G401 (cell line): ENCODE data around the gene RASA3. TPM values are rescaled to one million over a fixed set of nuclear protein-coding genes. Genes with fewer than 3 reads are reported as not detected.
"Not testable (repeated sequence)": the region's sequence is repeated elsewhere in the genome, so short reads cannot be mapped to it uniquely, and the experiment has no call there.

Experiments
- DNase-seq: peaks from one replicate; pipeline ENCODE4 v3.0.0-alpha.2; 2015; ENCODE audit warnings: low spot score
- in situ Hi-C: cut with HindIII; loops from 2 replicates; pipeline ENCODE4 v1.10.0; 2016; ENCODE audit warnings: low sequenced_read_pairs, mixed read lengths
- total RNA-seq: library from RNA; depleted of rRNA; stranded (reverse); fragments of >200 nt; shearing (Covaris generic); gene quantifications from 2 replicates; pipeline ENCODE4 v1.2.3, GENCODE V29; 2014

RASA3 gene
- total RNA-seq, 1 experiment from 2014 or later: 13.7 TPM

GRCh38 chr13:114021464-114022308, 110.7 kb downstream of the RASA3 start:
- no peak for DNase-seq
- in situ Hi-C loops: no loop called here

- in situ Hi-C loops: no loop called here
- no peak for DNase-seq
Observed at GRCh38 chr13:114020750-114021463, 111.5 kb downstream of the RASA3 start.

GRCh38 chr13:114020134-114020533, 112.3 kb downstream of the RASA3 start:
- in situ Hi-C loops, DNase-seq: not testable (repeated sequence)

GRCh38 chr13:114019367-114019766, 113.1 kb downstream of the RASA3 start:
- no peak for DNase-seq
- in situ Hi-C loops: no loop called here

GRCh38 chr13:114018461-114019055, 113.9 kb downstream of the RASA3 start:
- no peak for DNase-seq
- in situ Hi-C loops: no loop called here

- no peak for DNase-seq
- in situ Hi-C loops: no loop called here
Observed at GRCh38 chr13:114017966-114018365, 114.5 kb downstream of the RASA3 start.

GRCh38 chr13:114017028-114017630, 115.3 kb downstream of the RASA3 start:
- in situ Hi-C loops: no loop called here
- DNase-seq: no peak

- no peak for DNase-seq
- in situ Hi-C loops: no loop called here
Observed at GRCh38 chr13:114016321-114017027, 115.9 kb downstream of the RASA3 start.

GRCh38 chr13:114015969-114016295, 116.5 kb downstream of the RASA3 start:
- in situ Hi-C loops: no loop called here
- DNase-seq: no peak

- in situ Hi-C loops: no loop called here
- no peak for DNase-seq
Observed at GRCh38 chr13:114015111-114015968, 117.1 kb downstream of the RASA3 start.

- no peak for DNase-seq
- in situ Hi-C loops: no loop called here
Observed at GRCh38 chr13:114013952-114014629, 118.3 kb downstream of the RASA3 start.

- DNase-seq: no peak
- in situ Hi-C loops: no loop called here
Observed at GRCh38 chr13:114013336-114013735, 119.1 kb downstream of the RASA3 start.

GRCh38 chr13:114012921-114013320, 119.5 kb downstream of the RASA3 start:
- in situ Hi-C loops: no loop called here
- no peak for DNase-seq

- no peak for DNase-seq
- in situ Hi-C loops: no loop called here
Observed at GRCh38 chr13:114012141-114012540, 120.3 kb downstream of the RASA3 start.

- no peak for DNase-seq
- in situ Hi-C loops: no loop called here
Observed at GRCh38 chr13:114011226-114011625, 121.2 kb downstream of the RASA3 start.

- DNase-seq: no peak
- in situ Hi-C loops: no loop called here
Observed at GRCh38 chr13:114010401-114011101, 121.9 kb downstream of the RASA3 start.
